GM23248 (cell line): ENCODE measurements around the gene HMGCL. TPM values are rescaled to one million over a fixed set of nuclear protein-coding genes. Genes with fewer than 3 reads are reported as not detected.
"Not testable (repeated sequence)": the region's sequence is repeated elsewhere in the genome, so short reads cannot be mapped to it uniquely, and the experiment has no call there.

Experiments
- DNase-seq: peaks from one replicate; pipeline ENCODE4 v3.0.0-alpha.2; 2015
- H2AFZ ChIP-seq: fragments of 200-600 bp; sonication (generic); 2 replicates; pipeline ENCODE4 v1.6.1; 2016; ENCODE audit warnings: antibody characterized with exemption
- H3F3A ChIP-seq: fragments of 200-600 bp; sonication (generic); 2 replicates; pipeline ENCODE4 v1.6.1; 2016; ENCODE audit warnings: mild to moderate bottlenecking, antibody characterized with exemption, mixed run types; ENCODE audit not compliant: insufficient read depth
- H3K27ac ChIP-seq: fragments of 200-600 bp; sonication (generic); 2 replicates; pipeline ENCODE4 v1.5.1; 2016; ENCODE audit warnings: mild to moderate bottlenecking
- H3K27me3 ChIP-seq: fragments of 200-600 bp; sonication (generic); replicated peaks from 2 replicates; pipeline ENCODE4 v1.6.1; 2016; ENCODE audit warnings: mild to moderate bottlenecking; ENCODE audit not compliant: insufficient read depth
- H3K36me3 ChIP-seq: fragments of 200-600 bp; sonication (generic); 2 replicates; pipeline ENCODE4 v1.6.1; 2016; ENCODE audit warnings: low read depth, mild to moderate bottlenecking
- H3K4me1 ChIP-seq: fragments of 200-600 bp; sonication (generic); 2 replicates; pipeline ENCODE4 v1.6.1; 2016; ENCODE audit warnings: mild to moderate bottlenecking; ENCODE audit not compliant: insufficient read depth
- H3K4me2 ChIP-seq: fragments of 200-600 bp; sonication (generic); one replicate; pipeline ENCODE4 v1.6.1; 2016; ENCODE audit warnings: mild to moderate bottlenecking; ENCODE audit not compliant: unreplicated experiment
- H3K4me3 ChIP-seq: fragments of 200-600 bp; sonication (generic); 2 replicates; pipeline ENCODE4 v1.5.1; 2016; ENCODE audit warnings: mild to moderate bottlenecking
- H3K79me2 ChIP-seq: fragments of 200-600 bp; sonication (generic); 2 replicates; pipeline ENCODE4 v1.6.1; 2016; ENCODE audit warnings: mild to moderate bottlenecking; ENCODE audit not compliant: insufficient read depth
- H3K9ac ChIP-seq: fragments of 200-600 bp; sonication (generic); 2 replicates; pipeline ENCODE4 v1.6.1; 2016; ENCODE audit warnings: mild to moderate bottlenecking
- H3K9me2 ChIP-seq: fragments of 200-600 bp; sonication (generic); 2 replicates; pipeline ENCODE4 v1.6.1; 2016; ENCODE audit warnings: mixed run types, mild to moderate bottlenecking, moderate library complexity; ENCODE audit not compliant: insufficient read depth
- H3K9me3 ChIP-seq: fragments of 200-600 bp; sonication (generic); one replicate; pipeline ENCODE4 v1.6.1; 2017; ENCODE audit warnings: low read depth
- H4K20me1 ChIP-seq: fragments of 200-600 bp; sonication (generic); 2 replicates; pipeline ENCODE4 v1.6.0; 2016; ENCODE audit not compliant: insufficient read depth
- EZH2 ChIP-seq: fragments of 200-600 bp; sonication (generic); IDR thresholded peaks from 2 replicates; pipeline ENCODE4 v1.6.1; 2018; ENCODE audit warnings: antibody characterized with exemption, mild to moderate bottlenecking; ENCODE audit not compliant: insufficient read depth, poor library complexity, severe bottlenecking
- EZH2phosphoT487 ChIP-seq: fragments of 200-600 bp; sonication (generic); IDR thresholded peaks from 2 replicates; pipeline ENCODE4 v1.6.1; 2018; ENCODE audit warnings: antibody characterized with exemption, moderate library complexity, mild to moderate bottlenecking, low read depth; ENCODE audit not compliant: insufficient read depth
- WGBS, 2 experiments: methylation state at CpG; one replicate each; pipeline ENCODE4 v1.1.6; 2015 to 2017; ENCODE audit warnings: low lambda C conversion rate in 2 of 2, low coverage in 1 of 2; ENCODE audit errors: missing lambda C conversion rate in 2 of 2; 5-methylcytosine and 5-hydroxymethylcytosine counted together
- in situ Hi-C: fragments of 300-500 bp; cut with MboI; formaldehyde crosslinking; loops from 2 replicates; pipeline ENCODE4 v1.15.0; 2020
- polyA plus RNA-seq: library from polyadenylated mRNA; unstranded; fragments of >200 nt; fragmentation: Nextera tagmentation; extraction: Ambion mirVana; gene quantifications from 2 replicates; pipeline ENCODE4 v1.2.1, GENCODE V29; 2016
- total RNA-seq: library from RNA; depleted of rRNA; stranded (reverse); fragments of >200 nt; shearing (Covaris generic); gene quantifications from 2 replicates; pipeline ENCODE4 v1.2.3, GENCODE V29; 2014

Gene HMGCL
- total and polyA plus RNA-seq, 2 experiments from 2014 or later = 49.3 to 50.8 TPM

- no peaks in the 10 kb centered on the region for H3K36me3 ChIP-seq
- H3K4me1 ChIP-seq = no peaks in the 10 kb centered on the region
- TF ChIP-seq EZH2phosphoT487 = no peak
- no peak for TF ChIP-seq EZH2
- no peaks in the 10 kb centered on the region for H3K9me3 ChIP-seq
- H3K9me2 ChIP-seq = no peaks in the 10 kb centered on the region
- no peaks in the 10 kb centered on the region for H3K79me2 ChIP-seq
- H3K27ac ChIP-seq = no peak overlapping the region
- no peak overlapping the region for H2AFZ ChIP-seq
- no peaks in the 10 kb centered on the region for H4K20me1 ChIP-seq
- H3F3A ChIP-seq = no peaks in the 10 kb centered on the region
- H3K4me2 ChIP-seq = no peak overlapping the region
- H3K4me3 ChIP-seq = no peak overlapping the region
- in situ Hi-C loops = no loop called here
- WGBS, 2 experiments = 36 to 39% methylated on average over 3 of the region's 3 CpGs
- no peak for DNase-seq
- H3K9ac ChIP-seq = no peak overlapping the region
- 0 out of 2 replicates have a peak, but pooled peaks cover 7% of the 10 kb centered on the region for H3K27me3 ChIP-seq
Observed at GRCh38 chr1:23862640-23863039, 37.4 kb upstream of the HMGCL start.

- Histone ChIP-seq H3K4me1 (no peaks in the 10 kb centered on the region), H3K27me3 (no peaks in the 10 kb centered on the region), H3K9me2 (no peaks in the 10 kb centered on the region), H3K79me2 (no peaks in the 10 kb centered on the region), H3K4me3 (no peak overlapping the region), H3K9ac (no peak overlapping the region), H3F3A (no peaks in the 10 kb centered on the region), H3K36me3 (no peaks in the 10 kb centered on the region), H3K9me3 (no peaks in the 10 kb centered on the region), H4K20me1 (no peaks in the 10 kb centered on the region), H2AFZ (no peak overlapping the region), H3K27ac (no peak overlapping the region), H3K4me2 (no peak overlapping the region)
- DNase-seq = peak; percentile 17
- TF ChIP-seq EZH2phosphoT487 = no peak
- TF ChIP-seq EZH2 = no peak
- in situ Hi-C loops = no loop called here
- WGBS, 2 experiments = 16 to 28% methylated on average over 2 of the region's 2 CpGs
Observed at GRCh38 chr1:23854568-23854967, 29.3 kb upstream of the HMGCL start.

- H3K27ac ChIP-seq, H2AFZ ChIP-seq, in situ Hi-C loops, H4K20me1 ChIP-seq, H3K36me3 ChIP-seq, H3K27me3 ChIP-seq, H3K9me2 ChIP-seq, H3F3A ChIP-seq, H3K9ac ChIP-seq, H3K79me2 ChIP-seq, H3K4me2 ChIP-seq, H3K4me1 ChIP-seq, H3K9me3 ChIP-seq, DNase-seq, H3K4me3 ChIP-seq: not testable (repeated sequence)
- 88% methylated on average over 20 of the region's 34 CpGs; no CpG with 5 or more reads in 1 of the 2 experiments for WGBS, 2 experiments
Observed at GRCh38 chr1:23853124-23853523, 27.9 kb upstream of the HMGCL start.

GRCh38 chr1:23851406-23851805 lies 26.2 kb upstream of the HMGCL start:
- H3K9me3 ChIP-seq, H3K9me2 ChIP-seq, H3K79me2 ChIP-seq, in situ Hi-C loops, H3K4me2 ChIP-seq, H3K36me3 ChIP-seq, H3K4me1 ChIP-seq, H4K20me1 ChIP-seq, H3K4me3 ChIP-seq, H3K27me3 ChIP-seq, DNase-seq, H3F3A ChIP-seq, H3K27ac ChIP-seq, H3K9ac ChIP-seq, H2AFZ ChIP-seq: not testable (repeated sequence)

GRCh38 chr1:23848673-23849616 lies 23.7 kb upstream of the HMGCL start:
- DNase-seq = no peak
- no peak overlapping the region for H3K4me2 ChIP-seq
- H3K4me3 ChIP-seq = no peak overlapping the region
- H3K9ac ChIP-seq = no peak overlapping the region
- in situ Hi-C loops = no loop called here
- WGBS, 2 experiments = 87 to 89% methylated on average over 11 to 12 of the region's 12 CpGs
- no peaks in the 10 kb centered on the region for H3K36me3 ChIP-seq
- H3K4me1 ChIP-seq = no peaks in the 10 kb centered on the region
- H3K27me3 ChIP-seq = no peaks in the 10 kb centered on the region
- no peaks in the 10 kb centered on the region for H3F3A ChIP-seq
- TF ChIP-seq EZH2 = no peak
- no peak for TF ChIP-seq EZH2phosphoT487
- H3K9me3 ChIP-seq = no peaks in the 10 kb centered on the region
- no peaks in the 10 kb centered on the region for H3K79me2 ChIP-seq
- H3K27ac ChIP-seq = no peak overlapping the region
- no peaks in the 10 kb centered on the region for H4K20me1 ChIP-seq
- no peak overlapping the region for H2AFZ ChIP-seq
- no peaks in the 10 kb centered on the region for H3K9me2 ChIP-seq

- H3F3A ChIP-seq, H2AFZ ChIP-seq, DNase-seq, in situ Hi-C loops, H3K79me2 ChIP-seq, H3K9me3 ChIP-seq, H4K20me1 ChIP-seq, H3K4me1 ChIP-seq, H3K27ac ChIP-seq, H3K4me2 ChIP-seq, H3K27me3 ChIP-seq, H3K9me2 ChIP-seq, H3K9ac ChIP-seq, H3K36me3 ChIP-seq, H3K4me3 ChIP-seq: not testable (repeated sequence)
- 77 to 85% methylated on average over 2 of the region's 2 CpGs for WGBS, 2 experiments
Observed at GRCh38 chr1:23847482-23848095, 22.4 kb upstream of the HMGCL start.
